LNCAP (cell line): ENCODE data around the gene CDC42EP4.

ENCODE experiments used
- CTCF ChIP-seq: fragments of 450-650 bp; IDR thresholded peaks from 2 replicates; pipeline ENCODE4 v1.5.1; 2017; ENCODE audit warnings: mild to moderate bottlenecking

Gene CDC42EP4

GRCh38 chr17:73305845-73306836 is 5.7 kb downstream of the CDC42EP4 start:
- no peak for TF ChIP-seq CTCF

GRCh38 chr17:73304971-73305812 is 6.6 kb downstream of the CDC42EP4 start:
- no peak for TF ChIP-seq CTCF

GRCh38 chr17:73304438-73304837 is 7.4 kb downstream of the CDC42EP4 start:
- TF ChIP-seq CTCF = no peak

- TF ChIP-seq CTCF = no peak
These were observed 9.6 kb downstream of the CDC42EP4 start for GRCh38 chr17:73302189-73302588.

GRCh38 chr17:73301369-73301768 is 10.4 kb downstream of the CDC42EP4 start:
- TF ChIP-seq CTCF = no peak

GRCh38 chr17:73300392-73300791 is 11.4 kb downstream of the CDC42EP4 start:
- TF ChIP-seq CTCF = no peak

- TF ChIP-seq CTCF = no peak
These were observed 13.6 kb downstream of the CDC42EP4 start for GRCh38 chr17:73297934-73298861.
